Neutrophil (primary cell): ENCODE measurements around the gene CSKMT.

Experiments used
- H3K27ac ChIP-seq: fragments of 200-600 bp; sonication (generic); 2 replicates; pipeline ENCODE4 v1.5.1; 2016; ENCODE audit warnings: mild to moderate bottlenecking, moderate library complexity
- H3K27me3 ChIP-seq: fragments of 200-600 bp; sonication (generic); 2 replicates; pipeline ENCODE4 v1.6.0; 2016; ENCODE audit warnings: mild to moderate bottlenecking
- H3K36me3 ChIP-seq: fragments of 200-600 bp; sonication (generic); 2 replicates; pipeline ENCODE4 v1.5.1; 2017
- H3K4me1 ChIP-seq, 2 experiments: fragments of 200-600 bp in 1 of 2; sonication (generic) in 1 of 2; 1 replicate in 1 of 2; 2 replicates in 1 of 2; pipeline versions ENCODE4 v1.5.1 to v1.6.1; 2013 to 2016; ENCODE audit warnings: low read depth in 1 of 2, low read length in 1 of 2, mild to moderate bottlenecking in 1 of 2, moderate library complexity in 1 of 2; ENCODE audit not compliant: control insufficient read depth in 1 of 2, insufficient read depth in 1 of 2
- H3K4me3 ChIP-seq, 2 experiments: fragments of 200-600 bp in 1 of 2; sonication (generic) in 1 of 2; 1 replicate in 1 of 2; 2 replicates in 1 of 2; pipeline ENCODE4 v1.5.1; 2013 to 2016; ENCODE audit warnings: low read depth in 1 of 2, low read length in 1 of 2, mild to moderate bottlenecking in 1 of 2, moderate library complexity in 1 of 2
- H3K9me3 ChIP-seq: fragments of 200-600 bp; sonication (generic); 2 replicates; pipeline ENCODE4 v1.5.1; 2016
- CTCF ChIP-seq: fragments of 200-600 bp; sonication (generic); IDR thresholded peaks from 2 replicates; pipeline ENCODE4 v1.5.1; 2016; ENCODE audit warnings: antibody characterized with exemption

Gene CSKMT

DNA sequence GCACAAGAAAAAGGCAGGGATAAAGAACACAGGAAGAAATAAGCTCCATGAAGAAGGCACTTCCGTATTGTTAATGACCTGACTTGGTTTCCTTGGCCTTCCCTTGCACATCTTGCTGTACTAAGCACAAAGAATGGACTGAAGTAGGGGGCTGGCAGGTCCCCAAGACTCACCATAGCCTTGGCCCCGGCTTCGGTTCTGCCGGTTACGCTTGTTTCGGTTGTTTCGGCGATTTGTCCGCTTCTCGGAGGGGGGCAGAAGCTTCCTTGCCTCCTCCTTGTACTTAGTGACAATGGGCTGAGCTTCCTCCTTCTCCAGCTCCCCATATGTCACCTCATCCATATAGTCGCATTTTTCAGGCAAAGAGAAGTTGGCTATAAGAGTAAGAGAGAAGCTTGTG lies 51.7 kb downstream of the CSKMT start:
- Histone ChIP-seq H3K4me1 (no peaks in the 10 kb centered on the region), H3K27ac (no peak overlapping the region), H3K36me3 (peaks cover 97% of the 10 kb centered on the region), H3K9me3 (peaks cover 2% of the 10 kb centered on the region), H3K4me3 (no peak overlapping the region), H3K27me3 (no peaks in the 10 kb centered on the region)
- TF ChIP-seq CTCF: no peak
